Stomach (tissue), 4 donors: ENCODE results near the gene ACOXL.

Experiments used
- CTCF ChIP-seq, 7 experiments: fragments of 450-650 bp in 4 of 7; fragments of 200-600 bp in 3 of 7; sonication (generic) in 3 of 7; IDR thresholded peaks; one replicate each; pipeline ENCODE4 v1.5.1; 2016 to 2019; ENCODE audit warnings: antibody characterized with exemption in 7 of 7, control low read depth in 2 of 7, mild to moderate bottlenecking in 1 of 7
- EP300 ChIP-seq: sonication (generic); formaldehyde crosslinking; IDR thresholded peaks from one replicate; pipeline ENCODE4 v1.6.1; 2017; ENCODE audit warnings: antibody characterized with exemption
- POLR2A ChIP-seq, 4 donors: fragments of 450-650 bp; IDR thresholded peaks; one replicate each; pipeline ENCODE4 v1.6.1; 2016; ENCODE audit warnings: antibody characterized with exemption in 4 of 4, control low read depth in 2 of 4, mild to moderate bottlenecking in 1 of 4, moderate library complexity in 1 of 4
- POLR2AphosphoS5 ChIP-seq, 3 donors: sonication (generic); formaldehyde crosslinking; IDR thresholded peaks; one replicate each; pipeline ENCODE4 v1.6.1; 2016; ENCODE audit warnings: antibody characterized with exemption in 3 of 3

DNA sequence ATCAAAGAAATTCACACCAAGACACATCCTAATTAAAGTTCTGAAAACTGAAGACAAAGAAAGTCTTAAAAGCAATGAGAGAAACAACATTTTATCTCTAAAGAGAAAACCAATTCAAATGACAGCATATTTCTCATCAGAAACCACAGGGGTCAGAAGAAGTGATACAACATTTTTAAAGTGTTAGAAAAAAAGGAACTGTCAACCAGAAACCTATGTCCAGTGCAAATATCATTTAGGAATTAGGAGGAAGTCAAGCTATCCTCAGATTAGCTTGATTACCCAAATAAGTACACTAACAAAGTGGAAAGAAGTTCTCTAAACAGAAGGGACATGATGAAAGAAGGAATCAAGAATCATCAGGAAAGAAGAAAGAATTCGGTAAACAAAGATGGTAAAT is 328.8 kb downstream of the ACOXL start:
- TF ChIP-seq CTCF (IDR thresholded peaks at IDR 0.05): no peak
- TF ChIP-seq POLR2A (IDR thresholded peaks at IDR 0.05): no peak
- no peak for TF ChIP-seq EP300
- TF ChIP-seq POLR2AphosphoS5 (IDR thresholded peaks at IDR 0.05): no peak
